ENCODE data around the gene EBF3.

Gene EBF3

GRCh38 chr10:129796710-129797420 is 167.2 kb downstream of the EBF3 start:
- no peak for DNase-seq (ENCODE audit: low read depth)

GRCh38 chr10:129793996-129794395 is 170.1 kb downstream of the EBF3 start:
- DNase-seq (ENCODE audit: low read depth) = no peak

- DNase-seq (ENCODE audit: low read depth) = no peak
Measured at GRCh38 chr10:129793479-129793878, 170.6 kb downstream of the EBF3 start.

GRCh38 chr10:129792864-129793263 is 171.2 kb downstream of the EBF3 start:
- DNase-seq (ENCODE audit: low read depth) = no peak

- DNase-seq (ENCODE audit: low read depth) = no peak
Measured at GRCh38 chr10:129792141-129792540, 171.9 kb downstream of the EBF3 start.

- no peak for DNase-seq (ENCODE audit: low read depth)
Measured at GRCh38 chr10:129790715-129791446, 173.2 kb downstream of the EBF3 start.

- no peak for DNase-seq (ENCODE audit: low read depth)
Measured at GRCh38 chr10:129788215-129788614, 175.9 kb downstream of the EBF3 start.

GRCh38 chr10:129787557-129787956 is 176.5 kb downstream of the EBF3 start:
- DNase-seq (ENCODE audit: low read depth) = no peak

- DNase-seq (ENCODE audit: low read depth) = no peak
Measured at GRCh38 chr10:129786216-129786615, 177.9 kb downstream of the EBF3 start.

- no peak for DNase-seq (ENCODE audit: low read depth)
Measured at GRCh38 chr10:129785536-129785981, 178.5 kb downstream of the EBF3 start.
